ENCODE data around the gene MINDY2. TPM values are rescaled to one million over a fixed set of nuclear protein-coding genes. Genes with fewer than 3 reads are reported as not detected.
"Not testable (repeated sequence)": the region's sequence is repeated elsewhere in the genome, so short reads cannot be mapped to it uniquely, and the experiment has no call there.

Gene MINDY2
- total RNA-seq, 1 donor from 2014 or later: 31.8 TPM

- FAIRE-seq (no peak), DNase-seq (ENCODE audit: low spot score in 2 of 2) (no peak)
Measured at GRCh38 chr15:58795825-58796224, 24.7 kb downstream of the MINDY2 start.

- no peak for DNase-seq (ENCODE audit: low spot score in 2 of 2)
- no peak for FAIRE-seq
Measured at GRCh38 chr15:58797505-58797904, 26.4 kb downstream of the MINDY2 start.

- FAIRE-seq (no peak), DNase-seq (ENCODE audit: low spot score in 2 of 2) (no peak)
Measured at GRCh38 chr15:58805095-58805494, 34.0 kb downstream of the MINDY2 start.

GRCh38 chr15:58823267-58823666, 52.2 kb downstream of the MINDY2 start:
- FAIRE-seq; DNase-seq (ENCODE audit: low spot score in 2 of 2): not testable (repeated sequence)

GRCh38 chr15:58830556-58830955, 59.5 kb downstream of the MINDY2 start:
- no peak for DNase-seq (ENCODE audit: low spot score in 2 of 2)
- FAIRE-seq: no peak

GRCh38 chr15:58833681-58834426, 62.8 kb downstream of the MINDY2 start:
- not testable (repeated sequence) for DNase-seq (ENCODE audit: low spot score in 2 of 2); FAIRE-seq

GRCh38 chr15:58839485-58839884, 68.4 kb downstream of the MINDY2 start:
- DNase-seq (ENCODE audit: low spot score in 2 of 2) (no peak), FAIRE-seq (no peak)

GRCh38 chr15:58840048-58840447, 68.9 kb downstream of the MINDY2 start:
- FAIRE-seq (no peak), DNase-seq (ENCODE audit: low spot score in 2 of 2) (no peak)

- no peak for FAIRE-seq
- no peak for DNase-seq (ENCODE audit: low spot score in 2 of 2)
Measured at GRCh38 chr15:58842713-58843396, 71.8 kb downstream of the MINDY2 start.

- FAIRE-seq: not testable (repeated sequence)
Measured at GRCh38 chr15:58851205-58851604, 80.1 kb downstream of the MINDY2 start.

GRCh38 chr15:58852347-58852746, 81.2 kb downstream of the MINDY2 start:
- no peak for FAIRE-seq

More at GRCh38 chr15:58851205-58851604, 80.1 kb downstream of the MINDY2 start:
- not testable (repeated sequence) for DNase-seq (ENCODE audit: low spot score in 2 of 2)

GRCh38 chr15:58854593-58854992, 83.5 kb downstream of the MINDY2 start:
- DNase-seq (ENCODE audit: low spot score in 2 of 2): no peak
- no peak for FAIRE-seq

More at GRCh38 chr15:58852347-58852746, 81.2 kb downstream of the MINDY2 start:
- DNase-seq (ENCODE audit: low spot score in 2 of 2): no peak

GRCh38 chr15:58856086-58856485, 85.0 kb downstream of the MINDY2 start:
- no peak for DNase-seq (ENCODE audit: low spot score in 2 of 2)
- no peak for FAIRE-seq

GRCh38 chr15:58856621-58857020, 85.5 kb downstream of the MINDY2 start:
- FAIRE-seq: not testable (repeated sequence)

GRCh38 chr15:58862326-58862725, 91.2 kb downstream of the MINDY2 start:
- FAIRE-seq (no peak), DNase-seq (ENCODE audit: low spot score in 2 of 2) (no peak)

More at GRCh38 chr15:58856621-58857020, 85.5 kb downstream of the MINDY2 start:
- not testable (repeated sequence) for DNase-seq (ENCODE audit: low spot score in 2 of 2)

- FAIRE-seq: no peak
Measured at GRCh38 chr15:58864602-58865424, 93.7 kb downstream of the MINDY2 start.

GRCh38 chr15:58865425-58865880, 94.4 kb downstream of the MINDY2 start:
- DNase-seq (ENCODE audit: low spot score in 2 of 2): no peak
- FAIRE-seq: no peak

More at GRCh38 chr15:58864602-58865424, 93.7 kb downstream of the MINDY2 start:
- DNase-seq (ENCODE audit: low spot score in 2 of 2): peak in 1 of 2 donors; percentile 32

GRCh38 chr15:58867926-58868325, 96.8 kb downstream of the MINDY2 start:
- DNase-seq (ENCODE audit: low spot score in 2 of 2): no peak
- no peak for FAIRE-seq

GRCh38 chr15:58870451-58870850, 99.3 kb downstream of the MINDY2 start:
- DNase-seq (ENCODE audit: low spot score in 2 of 2) (no peak), FAIRE-seq (no peak)

- DNase-seq (ENCODE audit: low spot score in 2 of 2) (no peak), FAIRE-seq (no peak)
Measured at GRCh38 chr15:58873267-58873666, 102.2 kb downstream of the MINDY2 start.

GRCh38 chr15:58875343-58875742, 104.2 kb downstream of the MINDY2 start:
- FAIRE-seq: no peak
- DNase-seq (ENCODE audit: low spot score in 2 of 2): no peak
